H54 (cell line): Measurements from ENCODE around the gene PCDHGA1.
A peak's percentile ranks its signal among the peaks of the same experiment; 100 is the strongest.

Source experiments
- DNase-seq: peaks from one replicate; pipeline ENCODE4 v3.0.0; 2011; ENCODE audit warnings: low spot score, mixed read lengths; ENCODE audit not compliant: insufficient read length
- FAIRE-seq: peaks from 3 replicates; lab custom pipeline; 2011; peaks lifted over from hg19 to GRCh38; lab: Jason Lieb, UNC
- POLR2A ChIP-seq: IDR thresholded peaks from 2 replicates; pipeline ENCODE4 v1.6.1; 2011; ENCODE audit warnings: low read depth, mild to moderate bottlenecking, low read length

Gene PCDHGA1

GRCh38 chr5:141504216-141504615 is 173.9 kb downstream of the PCDHGA1 start:
- no peak for DNase-seq
- FAIRE-seq, result no peak
- no peak for TF ChIP-seq POLR2A

- TF ChIP-seq POLR2A, result no peak
- no peak for FAIRE-seq
- no peak for DNase-seq
Measured at GRCh38 chr5:141506381-141507155, 176.3 kb downstream of the PCDHGA1 start.

GRCh38 chr5:141507387-141508091 is 177.2 kb downstream of the PCDHGA1 start:
- no peak for TF ChIP-seq POLR2A
- FAIRE-seq (no peak), DNase-seq (no peak)

- peak; percentile 35 for DNase-seq
- no peak for TF ChIP-seq POLR2A
- no peak for FAIRE-seq
Measured at GRCh38 chr5:141508440-141508797, 178.1 kb downstream of the PCDHGA1 start.

- peak; percentile 94 for DNase-seq
- no peak for FAIRE-seq
- TF ChIP-seq POLR2A, result peak; percentile 29; the same call in 1 of the 2 replicates
Measured at GRCh38 chr5:141508798-141509611, 178.7 kb downstream of the PCDHGA1 start.

- TF ChIP-seq POLR2A, result no peak
- FAIRE-seq (no peak), DNase-seq (no peak)
Measured at GRCh38 chr5:141510160-141510559, 179.8 kb downstream of the PCDHGA1 start.

GRCh38 chr5:141510850-141511601 is 180.7 kb downstream of the PCDHGA1 start:
- no peak for FAIRE-seq
- TF ChIP-seq POLR2A, result no peak
- no peak for DNase-seq

GRCh38 chr5:141511771-141512325 is 181.5 kb downstream of the PCDHGA1 start:
- TF ChIP-seq POLR2A, result no peak
- FAIRE-seq (no peak), DNase-seq (no peak)

- FAIRE-seq (no peak), DNase-seq (no peak)
Measured at GRCh38 chr5:141512390-141512910, 182.1 kb downstream of the PCDHGA1 start.

GRCh38 chr5:141512911-141513626 is 182.8 kb downstream of the PCDHGA1 start:
- FAIRE-seq (no peak), DNase-seq (no peak)
- no peak for TF ChIP-seq POLR2A

More at GRCh38 chr5:141512390-141512910, 182.1 kb downstream of the PCDHGA1 start:
- TF ChIP-seq POLR2A, result no peak

- DNase-seq (peak; percentile 59), FAIRE-seq (no peak)
- 0 out of 2 replicates have a peak, but pooled peaks have one; percentile 22 for TF ChIP-seq POLR2A
Measured at GRCh38 chr5:141513627-141514329, 183.5 kb downstream of the PCDHGA1 start.

GRCh38 chr5:141514330-141515133 is 184.2 kb downstream of the PCDHGA1 start:
- DNase-seq, result no peak
- TF ChIP-seq POLR2A, result no peak; the same call in 1 of the 2 replicates
- no peak for FAIRE-seq
